T follicular helper cell (primary cell): ENCODE results near the gene BUD13.
"Not testable (repeated sequence)": the region's sequence is repeated elsewhere in the genome, so short reads cannot be mapped to it uniquely, and the experiment has no call there.

ENCODE experiments used
- DNase-seq: peaks from one replicate; pipeline ENCODE4 v3.0.0-alpha.2; 2020; ENCODE audit warnings: low read depth
- total RNA-seq, 2 experiments: gene quantifications; one replicate each; lab custom pipeline; 2026; lab: John Stamatoyannopoulos, UW

BUD13 gene, protein sequence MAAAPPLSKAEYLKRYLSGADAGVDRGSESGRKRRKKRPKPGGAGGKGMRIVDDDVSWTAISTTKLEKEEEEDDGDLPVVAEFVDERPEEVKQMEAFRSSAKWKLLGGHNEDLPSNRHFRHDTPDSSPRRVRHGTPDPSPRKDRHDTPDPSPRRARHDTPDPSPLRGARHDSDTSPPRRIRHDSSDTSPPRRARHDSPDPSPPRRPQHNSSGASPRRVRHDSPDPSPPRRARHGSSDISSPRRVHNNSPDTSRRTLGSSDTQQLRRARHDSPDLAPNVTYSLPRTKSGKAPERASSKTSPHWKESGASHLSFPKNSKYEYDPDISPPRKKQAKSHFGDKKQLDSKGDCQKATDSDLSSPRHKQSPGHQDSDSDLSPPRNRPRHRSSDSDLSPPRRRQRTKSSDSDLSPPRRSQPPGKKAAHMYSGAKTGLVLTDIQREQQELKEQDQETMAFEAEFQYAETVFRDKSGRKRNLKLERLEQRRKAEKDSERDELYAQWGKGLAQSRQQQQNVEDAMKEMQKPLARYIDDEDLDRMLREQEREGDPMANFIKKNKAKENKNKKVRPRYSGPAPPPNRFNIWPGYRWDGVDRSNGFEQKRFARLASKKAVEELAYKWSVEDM
- total RNA-seq: 43.3 to 47.0 reads per million in 2 experiments

- DNase-seq: peak; percentile 89
Observed at GRCh38 chr11:116772443-116773202, at the start of gene BUD13. Gene BUD13, minus strand, starts transcription at chr11:116772987. Its CDS starts 23 bp downstream, at chr11:116772964.

GRCh38 chr11:116822575-116822974 is 49.8 kb upstream of the BUD13 start:
- DNase-seq: no peak

GRCh38 chr11:116821050-116821918 is 48.5 kb upstream of the BUD13 start:
- DNase-seq: no peak

- no peak for DNase-seq
Observed at GRCh38 chr11:116819049-116819448, 46.3 kb upstream of the BUD13 start.

GRCh38 chr11:116814502-116814901 is 41.7 kb upstream of the BUD13 start:
- no peak for DNase-seq

DNA sequence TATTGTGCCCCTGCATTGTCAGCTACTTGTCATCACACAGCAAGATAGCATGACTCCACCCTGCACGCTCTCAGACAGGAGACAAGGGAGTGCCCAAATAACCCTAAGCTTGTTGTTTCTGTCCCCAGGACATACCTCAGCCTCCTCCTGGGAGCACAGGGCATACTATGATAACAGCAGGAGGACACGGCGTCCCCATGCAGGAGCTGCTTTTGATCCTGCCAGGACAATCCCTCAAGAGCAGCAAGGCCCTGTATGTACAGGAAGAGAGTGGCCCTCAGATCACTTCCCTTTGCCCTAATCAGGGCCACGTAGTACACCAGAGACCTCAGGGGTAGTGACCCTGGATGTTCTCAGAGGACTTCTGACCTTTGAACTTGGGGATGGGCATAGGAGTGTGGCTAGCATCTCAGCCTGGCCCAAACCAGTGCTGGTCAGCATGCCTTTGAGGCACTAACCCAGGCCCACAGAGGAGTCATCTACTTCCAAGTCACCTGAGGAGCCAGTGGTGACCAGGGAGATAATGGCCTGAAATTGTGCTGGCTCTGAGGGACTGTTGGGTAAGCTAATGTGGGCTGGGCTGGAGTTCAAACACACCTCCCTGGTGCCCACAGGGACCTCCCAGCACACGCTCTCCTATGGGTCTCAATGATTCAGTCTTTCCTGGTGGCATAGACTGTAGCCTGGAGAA is 41.1 kb upstream of the BUD13 start:
- DNase-seq: no peak

DNA sequence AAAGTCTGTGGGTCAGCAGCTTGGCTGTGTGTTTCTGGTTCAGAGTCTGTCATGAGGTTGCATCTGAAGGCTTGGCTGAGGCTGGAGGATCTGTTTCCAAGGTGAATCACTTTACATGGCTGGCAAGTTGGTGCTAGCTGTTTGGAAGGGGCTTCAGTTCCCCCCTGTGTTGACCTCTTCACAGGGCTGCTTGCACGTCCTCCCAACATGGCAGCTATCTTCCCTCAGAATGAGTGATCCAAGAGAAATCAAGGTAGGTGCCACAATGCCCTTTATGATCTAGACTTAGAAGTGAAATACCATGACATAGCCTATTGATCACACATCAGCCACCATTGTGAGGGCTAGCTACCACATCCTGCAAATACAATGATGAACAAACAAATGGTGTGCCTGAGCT is 40.4 kb upstream of the BUD13 start:
- no peak for DNase-seq

- no peak for DNase-seq
Observed at GRCh38 chr11:116812109-116812508, 39.3 kb upstream of the BUD13 start.

DNA sequence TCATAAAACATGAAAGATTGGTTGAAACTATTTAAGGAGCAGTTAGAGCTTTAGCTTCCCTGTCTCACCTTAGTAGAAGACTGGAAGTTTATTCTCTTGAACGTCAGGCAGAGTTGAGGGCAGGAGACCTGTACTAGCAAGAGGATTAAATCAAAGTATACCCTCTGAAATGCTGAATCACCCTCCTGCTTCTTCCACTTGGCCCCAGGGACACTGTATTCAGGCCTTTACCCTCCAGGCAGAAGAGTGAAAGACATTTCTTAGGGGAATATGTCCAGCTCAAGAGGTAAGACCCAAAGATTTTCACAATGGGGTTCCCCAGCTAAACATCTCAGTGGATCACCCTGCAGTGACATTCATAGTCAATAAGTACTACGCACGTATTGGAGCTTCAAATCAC is 38.4 kb upstream of the BUD13 start:
- DNase-seq: no peak

DNA sequence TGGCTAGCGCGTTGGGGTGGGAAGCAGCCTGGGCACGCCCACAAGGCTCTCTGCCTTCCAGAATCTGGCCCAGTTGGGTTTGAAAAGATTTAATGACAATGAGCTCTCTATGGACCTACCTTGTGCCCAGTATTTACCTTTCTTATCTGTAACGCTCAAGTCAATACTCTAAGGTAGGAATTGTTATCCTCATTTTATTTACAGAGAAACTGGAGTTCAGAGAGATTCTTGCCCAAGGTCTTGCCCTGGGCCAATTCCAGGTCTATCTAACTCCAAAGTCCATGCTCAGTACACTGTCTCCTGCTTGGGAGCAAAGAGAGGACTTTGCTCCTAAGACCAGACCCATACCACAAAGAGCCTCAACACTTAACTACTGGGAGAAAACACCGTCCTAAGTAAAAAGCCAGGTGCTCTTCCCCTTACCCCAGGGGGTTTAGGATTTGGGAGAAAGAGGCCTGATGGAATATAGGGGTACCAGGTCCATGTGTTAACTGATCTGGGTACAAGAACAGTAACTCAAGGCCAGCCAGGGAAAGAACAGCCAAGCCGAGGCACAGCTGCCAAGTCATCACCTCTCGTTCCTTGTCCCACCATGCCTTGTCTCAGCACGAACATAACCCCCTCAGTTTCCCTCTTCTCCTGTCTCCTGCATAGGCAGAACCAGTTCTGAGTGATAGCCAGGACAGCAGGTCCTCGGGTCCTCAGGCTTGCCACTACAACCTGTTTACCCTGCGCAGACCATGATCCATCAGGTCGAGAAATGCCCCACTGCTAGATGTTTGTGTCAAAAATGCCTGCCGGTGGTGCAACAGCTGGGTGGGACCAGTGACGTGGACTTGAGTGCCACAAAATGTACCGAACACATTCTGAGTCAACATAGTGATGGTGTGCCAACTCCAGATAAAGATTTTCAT is 35.7 kb upstream of the BUD13 start:
- no peak for DNase-seq

DNA sequence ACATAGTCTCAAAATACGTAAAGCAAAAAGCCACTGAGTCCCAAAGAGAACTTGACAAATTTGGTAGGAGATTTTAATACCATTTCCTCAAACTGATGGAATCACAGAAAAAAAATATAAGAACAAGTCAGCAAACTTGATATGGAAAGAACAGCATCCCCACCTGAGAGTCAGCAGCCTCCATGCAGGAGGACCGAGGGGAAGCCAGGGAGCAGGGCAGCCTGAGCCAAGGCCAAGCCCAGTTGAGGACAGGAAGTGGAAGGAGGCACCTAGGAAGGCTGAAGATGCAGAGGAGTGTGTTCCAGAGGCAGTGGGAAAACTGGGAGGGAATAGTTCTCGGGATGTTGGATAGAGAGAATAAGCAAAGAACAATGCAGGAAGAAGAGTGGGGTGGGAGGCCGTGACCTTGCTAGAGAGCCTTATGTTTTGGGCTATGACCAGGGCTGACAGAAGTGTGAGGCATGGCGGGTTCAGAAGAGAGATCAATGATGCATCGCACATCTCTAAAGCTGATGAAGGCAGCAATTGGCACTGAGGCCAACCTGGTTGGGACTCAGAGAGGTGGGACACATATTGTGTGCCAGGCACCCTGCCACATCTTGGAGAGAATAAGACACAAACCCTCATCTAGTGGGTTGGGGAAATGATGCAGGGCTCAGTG is 34.9 kb upstream of the BUD13 start:
- DNase-seq: no peak

DNA sequence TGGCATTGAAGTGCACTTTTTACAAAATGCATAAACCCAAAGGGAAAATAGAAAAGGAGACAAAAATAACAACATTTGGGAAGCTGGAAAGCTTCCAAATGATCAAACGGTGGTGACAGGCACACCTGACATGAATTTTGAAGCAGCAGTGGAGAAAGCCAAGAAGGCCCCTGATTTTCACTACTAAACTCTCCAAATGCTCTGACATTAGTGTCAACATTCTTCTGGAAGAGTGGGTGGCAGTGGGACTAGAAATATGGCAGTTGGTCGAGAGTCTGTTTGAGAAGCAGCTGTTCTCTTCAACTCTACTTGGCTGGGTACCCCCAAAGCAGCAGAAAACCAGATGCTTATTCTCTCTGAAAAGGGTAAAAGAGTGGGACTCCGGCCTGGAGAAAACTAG is 31.2 kb upstream of the BUD13 start:
- no peak for DNase-seq

- DNase-seq: not testable (repeated sequence)
Observed at GRCh38 chr11:116801662-116802061, 28.9 kb upstream of the BUD13 start.

DNA sequence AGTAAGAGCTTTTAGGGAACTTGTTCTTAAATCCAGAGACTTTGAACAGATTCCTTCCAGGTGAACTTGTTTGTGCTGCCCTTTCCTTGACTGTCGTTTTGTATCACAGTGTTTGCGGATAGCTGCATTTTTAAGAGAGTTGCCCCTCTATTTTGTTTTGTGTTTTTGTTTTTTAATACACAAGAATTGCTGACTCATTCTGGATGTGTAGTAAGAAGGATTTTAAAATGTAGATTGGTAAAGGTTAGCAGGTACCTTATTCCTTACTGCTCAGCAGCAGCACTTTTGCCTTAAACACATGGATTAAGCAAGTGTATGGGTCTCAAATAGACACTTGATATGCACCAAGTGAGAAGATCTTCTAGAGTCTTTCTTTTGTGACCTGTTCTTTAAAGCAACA is 27.8 kb upstream of the BUD13 start:
- DNase-seq: no peak

- no peak for DNase-seq
Observed at GRCh38 chr11:116798368-116798767, 25.6 kb upstream of the BUD13 start.

- DNase-seq: no peak
Observed at GRCh38 chr11:116797816-116798215, 25.0 kb upstream of the BUD13 start.

DNA sequence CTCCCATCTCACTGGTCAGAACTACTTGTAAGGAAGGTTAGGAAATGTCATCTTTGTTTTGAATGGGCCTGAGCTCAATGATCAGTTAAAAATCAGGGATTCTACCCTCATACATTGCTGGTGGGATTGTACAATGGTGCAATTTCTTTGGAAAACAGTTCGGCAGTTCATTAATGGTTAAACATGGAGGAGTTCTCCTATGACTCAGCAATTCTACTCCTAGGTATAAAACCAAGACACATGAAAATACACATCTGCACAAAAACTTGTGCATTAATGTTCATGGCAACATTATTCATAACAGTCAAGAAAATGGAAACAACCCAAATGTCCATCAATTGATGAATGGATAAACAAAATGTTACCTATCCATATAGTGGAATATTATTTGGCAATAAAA is 23.8 kb upstream of the BUD13 start:
- no peak for DNase-seq

GRCh38 chr11:116794851-116795250 is 22.1 kb upstream of the BUD13 start:
- DNase-seq: no peak

- no peak for DNase-seq
Observed at GRCh38 chr11:116793772-116794097, 20.9 kb upstream of the BUD13 start.
